Testis (tissue), 3 donors: ENCODE data around the gene RALGPS2. TPM values are rescaled to one million over a fixed set of nuclear protein-coding genes. Genes with fewer than 3 reads are reported as not detected.

ENCODE experiments used
- DNase-seq: peaks from one replicate; pipeline ENCODE4 v3.0.0-alpha.2; 2019
- H3K27ac ChIP-seq, 2 donors: fragments of 200-600 bp; sonication (generic); one replicate each; pipeline ENCODE4 v1.5.1; 2019
- H3K27me3 ChIP-seq: fragments of 200-600 bp; sonication (generic); one replicate; pipeline ENCODE4 v1.5.1; 2019
- H3K36me3 ChIP-seq: fragments of 200-600 bp; sonication (generic); one replicate; pipeline ENCODE4 v1.5.1; 2017; ENCODE audit warnings: low read depth; ENCODE audit errors: missing control alignments
- H3K4me1 ChIP-seq: fragments of 200-600 bp; sonication (generic); one replicate; pipeline ENCODE4 v1.5.1; 2019
- H3K4me3 ChIP-seq, 2 donors: fragments of 200-600 bp; sonication (generic); one replicate each; pipeline ENCODE4 v1.5.1; 2017 to 2019
- H3K9me3 ChIP-seq: fragments of 200-600 bp; sonication (generic); one replicate; pipeline ENCODE4 v1.5.1; 2017
- POLR2A ChIP-seq: fragments of 450-650 bp; IDR thresholded peaks from one replicate; pipeline ENCODE4 v1.6.1; 2017; ENCODE audit warnings: antibody characterized with exemption, mild to moderate bottlenecking, moderate library complexity
- WGBS, 2 donors: methylation state at CpG; one replicate each; pipeline ENCODE4 v1.1.5; 2018; 5-methylcytosine and 5-hydroxymethylcytosine counted together
- intact Hi-C: fragments of 100-400 bp; cut with DNase I; formaldehyde crosslinking; loops from one replicate; pipeline ENCODE4 v1.15.1; 2023; ENCODE audit warnings: low total_unique reads
- polyA plus RNA-seq: library from polyadenylated mRNA; stranded (reverse); fragments of 350-450 nt; fragmentation: Illumina TruSeq; extraction: RNeasy Lipid Tissue Mini Kit (QIAGEN cat#74804); gene quantifications from one replicate; pipeline ENCODE4 v1.2.3, GENCODE V29; 2014; ENCODE audit warnings: low read depth, low replicate concordance; ENCODE audit not compliant: insufficient read depth
- total RNA-seq, 2 donors: library from RNA; depleted of rRNA; stranded (reverse); fragments of >200 nt; gene quantifications; one replicate each; pipeline ENCODE4 v1.2.3, GENCODE V29; 2016
- TF ChIP-seq, protein P1 (sequence below), 3 experiments: fragments of 450-650 bp in 2 of 3; fragments of 200-600 bp in 1 of 3; sonication (generic) in 1 of 3; IDR thresholded peaks; one replicate each; pipeline ENCODE4 v1.5.1; 2016 to 2019; ENCODE audit warnings: antibody characterized with exemption in 3 of 3, mild to moderate bottlenecking in 2 of 3, moderate library complexity in 1 of 3

The RALGPS2 gene
- total and polyA plus RNA-seq, 3 donors from 2014 or later: 56.3 to 224 (median 78.6) TPM

DNA sequence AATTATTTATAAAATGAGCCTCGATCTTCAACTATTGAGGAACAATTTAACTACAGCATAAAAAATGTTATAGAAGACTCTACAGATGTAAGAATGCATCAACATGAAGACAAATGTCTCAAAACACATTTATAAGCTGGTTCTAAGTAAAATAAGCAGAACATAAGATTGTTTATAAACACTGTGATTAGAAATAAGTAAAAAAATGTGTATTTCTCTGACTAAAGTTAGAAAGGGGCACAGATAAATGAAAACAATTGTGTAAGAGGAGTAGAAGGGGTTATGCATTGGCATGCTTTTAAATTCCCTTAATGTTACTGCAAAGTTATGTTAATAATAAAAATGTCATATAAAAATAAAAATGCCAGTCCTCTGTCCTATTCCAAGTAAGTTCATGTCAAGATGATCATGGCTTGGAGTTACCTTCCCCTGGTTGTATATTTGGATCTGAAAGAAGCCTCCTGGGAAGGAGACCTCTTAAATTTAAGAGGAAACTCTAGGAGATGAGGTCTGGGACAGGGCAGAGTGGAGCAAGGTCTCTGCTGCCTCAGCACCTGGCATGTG lies 230.4 kb downstream of the RALGPS2 start:
- Histone ChIP-seq H3K4me1 (peaks cover 15% of the 10 kb centered on the region), H3K27ac (no peak overlapping the region), H3K4me3 (no peak overlapping the region), H3K27me3 (no peaks in the 10 kb centered on the region), H3K36me3 (no peaks in the 10 kb centered on the region), H3K9me3 (no peaks in the 10 kb centered on the region)
- intact Hi-C loops: no loop called here
- TF ChIP-seq, protein P1, sequence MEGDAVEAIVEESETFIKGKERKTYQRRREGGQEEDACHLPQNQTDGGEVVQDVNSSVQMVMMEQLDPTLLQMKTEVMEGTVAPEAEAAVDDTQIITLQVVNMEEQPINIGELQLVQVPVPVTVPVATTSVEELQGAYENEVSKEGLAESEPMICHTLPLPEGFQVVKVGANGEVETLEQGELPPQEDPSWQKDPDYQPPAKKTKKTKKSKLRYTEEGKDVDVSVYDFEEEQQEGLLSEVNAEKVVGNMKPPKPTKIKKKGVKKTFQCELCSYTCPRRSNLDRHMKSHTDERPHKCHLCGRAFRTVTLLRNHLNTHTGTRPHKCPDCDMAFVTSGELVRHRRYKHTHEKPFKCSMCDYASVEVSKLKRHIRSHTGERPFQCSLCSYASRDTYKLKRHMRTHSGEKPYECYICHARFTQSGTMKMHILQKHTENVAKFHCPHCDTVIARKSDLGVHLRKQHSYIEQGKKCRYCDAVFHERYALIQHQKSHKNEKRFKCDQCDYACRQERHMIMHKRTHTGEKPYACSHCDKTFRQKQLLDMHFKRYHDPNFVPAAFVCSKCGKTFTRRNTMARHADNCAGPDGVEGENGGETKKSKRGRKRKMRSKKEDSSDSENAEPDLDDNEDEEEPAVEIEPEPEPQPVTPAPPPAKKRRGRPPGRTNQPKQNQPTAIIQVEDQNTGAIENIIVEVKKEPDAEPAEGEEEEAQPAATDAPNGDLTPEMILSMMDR (IDR thresholded peaks at IDR 0.05): no peak
- no peak for TF ChIP-seq POLR2A
- WGBS, 2 donors: 73 to 82% methylated on average over 1 of the region's 1 CpG
- no peak for DNase-seq

- DNase-seq: no peak
- H3K27ac ChIP-seq: no peak overlapping the region
- H3K4me1 ChIP-seq: peaks cover 4% of the 10 kb centered on the region
- intact Hi-C loops: no loop called here
- H3K36me3 ChIP-seq: no peaks in the 10 kb centered on the region
- H3K4me3 ChIP-seq: no peak overlapping the region
- no peaks in the 10 kb centered on the region for H3K27me3 ChIP-seq
- no peaks in the 10 kb centered on the region for H3K9me3 ChIP-seq
- WGBS, 2 donors: 91 to 94% methylated on average over 9 of the region's 9 CpGs
- no peak for TF ChIP-seq POLR2A
- TF ChIP-seq, protein P1 (IDR thresholded peaks at IDR 0.05): no peak
These were observed 233.4 kb downstream of the RALGPS2 start for GRCh38 chr1:178958491-178958890.

- DNase-seq: no peak
- Histone ChIP-seq H3K27me3 (no peaks in the 10 kb centered on the region), H3K4me1 (peaks cover 4% of the 10 kb centered on the region), H3K4me3 (no peak overlapping the region), H3K36me3 (no peaks in the 10 kb centered on the region), H3K27ac (no peak overlapping the region), H3K9me3 (no peaks in the 10 kb centered on the region)
- WGBS, 2 donors: 89 to 94% methylated on average over 17 of the region's 17 CpGs
- no peak for TF ChIP-seq POLR2A
- TF ChIP-seq, protein P1 (IDR thresholded peaks at IDR 0.05): no peak
- intact Hi-C loops: no loop called here
These were observed 234.8 kb downstream of the RALGPS2 start for GRCh38 chr1:178959543-178960460.

- 63 to 72% methylated on average over 9 of the region's 9 CpGs for WGBS, 2 donors
- Histone ChIP-seq H3K36me3 (no peaks in the 10 kb centered on the region), H3K9me3 (no peaks in the 10 kb centered on the region), H3K27ac (no peak overlapping the region), H3K4me3 (no peak overlapping the region), H3K4me1 (peaks cover 4% of the 10 kb centered on the region), H3K27me3 (no peaks in the 10 kb centered on the region)
- intact Hi-C loops: no loop called here
- DNase-seq: no peak
- TF ChIP-seq POLR2A: no peak
- TF ChIP-seq, protein P1 (IDR thresholded peaks at IDR 0.05): no peak
These were observed 235.6 kb downstream of the RALGPS2 start for GRCh38 chr1:178960482-178961240.
